D721Med (cell line): ENCODE data around the gene GPM6B.

Experiments used
- DNase-seq: peaks from one replicate; pipeline ENCODE4 v3.0.0; 2011; ENCODE audit warnings: low spot score; ENCODE audit not compliant: insufficient read length
- FAIRE-seq: peaks from 2 replicates; lab custom pipeline; 2011; peaks lifted over from hg19 to GRCh38; lab: Jason Lieb, UNC
- CTCF ChIP-seq: IDR thresholded peaks from 2 replicates; pipeline ENCODE4 v1.5.1; 2012; ENCODE audit warnings: mild to moderate bottlenecking, control low read depth; ENCODE audit not compliant: insufficient read depth; ENCODE audit errors: missing control alignments

GPM6B gene

GRCh38 chrX:13825178-13825762 lies 8.4 kb upstream of the GPM6B start:
- FAIRE-seq (no peak), DNase-seq (no peak)
- no peak for TF ChIP-seq CTCF

- FAIRE-seq: no peak
- no peak for DNase-seq
- no peak for TF ChIP-seq CTCF
Measured at GRCh38 chrX:13824746-13825145, 7.9 kb upstream of the GPM6B start.

DNA sequence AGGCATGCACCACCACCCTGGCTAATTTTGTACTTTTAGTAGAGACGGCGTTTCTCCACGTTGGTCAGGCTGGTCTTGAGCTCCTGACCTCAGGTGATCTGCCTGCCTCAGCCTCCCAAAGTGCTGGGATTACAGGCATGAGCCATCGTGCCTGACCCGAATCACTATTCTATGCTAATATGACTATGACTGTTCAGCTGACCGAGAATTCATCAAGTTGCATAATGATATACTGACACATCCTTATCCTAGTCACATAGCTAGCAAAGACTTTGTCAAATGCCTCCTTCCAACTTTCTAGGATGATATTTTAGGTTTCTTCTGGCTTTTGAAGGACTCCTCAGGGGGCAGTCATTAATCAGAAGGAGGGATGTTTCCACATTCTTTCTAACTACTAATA lies 4.8 kb upstream of the GPM6B start:
- DNase-seq: no peak
- no peak for FAIRE-seq
- TF ChIP-seq CTCF: no peak

DNA sequence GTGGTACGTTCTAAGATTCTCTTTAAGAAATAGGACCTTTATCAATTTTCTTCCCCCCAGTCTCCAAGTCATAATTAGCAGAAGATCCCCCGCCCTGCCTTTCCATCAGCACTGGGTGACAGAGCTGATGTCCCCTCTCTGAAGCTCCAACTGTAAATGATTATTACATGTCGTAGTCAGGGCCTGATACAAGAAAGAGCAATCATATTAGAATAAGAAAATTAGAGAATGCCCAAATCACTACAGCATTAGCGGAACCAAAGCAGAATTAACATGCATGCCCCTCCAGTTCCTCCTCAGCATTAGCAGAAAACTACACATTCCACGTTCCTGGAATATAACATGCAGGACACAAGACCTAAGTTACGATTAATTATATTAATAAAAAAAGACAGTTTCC lies 717 bp downstream of the GPM6B start:
- DNase-seq: no peak
- FAIRE-seq: no peak
- TF ChIP-seq CTCF: no peak

DNA sequence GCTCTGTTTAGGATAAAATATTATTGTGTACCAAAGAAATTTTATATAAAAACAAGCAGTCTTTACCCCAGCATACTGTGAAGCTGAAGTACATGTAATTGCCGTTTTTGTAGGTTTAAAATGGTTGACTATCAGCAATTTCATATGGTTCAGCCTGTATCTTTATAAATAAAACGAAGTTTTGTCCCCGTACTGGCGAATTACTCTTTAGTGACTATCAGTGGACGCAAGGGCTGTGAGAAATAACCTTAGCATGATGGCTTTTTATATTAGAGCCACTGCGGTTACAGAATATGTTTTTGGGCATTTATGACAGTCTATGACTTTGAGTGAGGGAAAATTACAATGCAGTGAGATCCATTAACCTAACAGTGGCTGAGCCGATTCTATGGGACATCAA lies 1.2 kb downstream of the GPM6B start:
- no peak for TF ChIP-seq CTCF
- FAIRE-seq (no peak), DNase-seq (no peak)

DNA sequence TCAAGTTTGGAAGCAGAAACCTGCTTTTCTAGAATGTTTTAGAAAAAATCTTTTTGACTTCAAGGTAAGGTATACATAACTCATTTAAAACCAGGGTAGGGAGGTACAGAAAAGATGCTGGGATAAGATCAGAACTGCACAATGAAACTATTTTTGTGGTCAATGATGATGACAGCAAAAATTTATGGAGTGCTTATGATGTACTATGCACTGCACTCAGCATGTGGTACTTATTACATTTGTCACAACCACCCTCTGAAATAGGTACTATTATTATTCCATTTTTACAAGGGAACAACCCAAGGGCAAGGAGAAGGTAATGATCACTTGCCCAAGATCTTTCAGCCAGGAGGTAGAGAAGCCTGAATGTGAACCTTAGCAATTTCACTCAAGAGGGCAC lies 8.0 kb downstream of the GPM6B start:
- no peak for TF ChIP-seq CTCF
- DNase-seq: no peak
- no peak for FAIRE-seq

- no peak for TF ChIP-seq CTCF
- no peak for DNase-seq
- FAIRE-seq: peak; percentile 60
Measured at GRCh38 chrX:13808293-13808692, 8.6 kb downstream of the GPM6B start.
